ENCODE data around the gene SH3BP5L. TPM values are rescaled to one million over a fixed set of nuclear protein-coding genes. Genes with fewer than 3 reads are reported as not detected.

SH3BP5L gene
- total and polyA plus RNA-seq, 2 of the 4 experiments (the other 2 are of a cell fraction), result 23.3 to 35.9 TPM

- DNase-seq (no peak), ATAC-seq (ENCODE audit: low read depth) (no peak)
- Histone ChIP-seq H3K9ac (ENCODE audit: low read depth, low read length) (no peak overlapping the region), H3K14ac (replicated peaks; ENCODE audit: low read depth, low read length) (no peak overlapping the region), H4K5ac (ENCODE audit: low read depth, low read length) (no peak overlapping the region), H3K27me3 (ENCODE audit: control insufficient read depth, insufficient read depth, low read length) (no peaks in the 10 kb centered on the region), H3K36me3 (ENCODE audit: control insufficient read depth, insufficient read depth, low read length) (peaks cover 51% of the 10 kb centered on the region), H3K27ac (ENCODE audit: insufficient read depth, low read length) (no peak overlapping the region), H3K56ac (ENCODE audit: extremely low read depth, insufficient read depth, low read length) (no peak overlapping the region), H2BK5ac (ENCODE audit: low read depth, low read length, poor library complexity, severe bottlenecking) (no peak overlapping the region), H2BK120ac (ENCODE audit: low read depth, low read length) (no peak overlapping the region), H3K9me3 (ENCODE audit: control insufficient read depth, insufficient read depth, low read length) (no peaks in the 10 kb centered on the region), H2AK5ac (ENCODE audit: low read depth, low read length) (no peak overlapping the region), H3K4me2 (ENCODE audit: low read depth, low read length) (no peak overlapping the region), H4K20me1 (ENCODE audit: insufficient read depth, low read length) (peaks cover 21% of the 10 kb centered on the region), H3K18ac (ENCODE audit: low read depth, low read length) (no peak overlapping the region), H2BK20ac (ENCODE audit: low read depth, low read length) (no peak overlapping the region), H4K8ac (ENCODE audit: low read depth in 2 of 2, low read length in 2 of 2) (no peak overlapping the region), H2AK9ac (replicated peaks; ENCODE audit: low read depth, low read length, poor library complexity) (no peak overlapping the region), H3K23ac (ENCODE audit: low read depth, low read length) (no peak overlapping the region), H4K91ac (ENCODE audit: insufficient read depth, low read depth, low read length) (no peak overlapping the region), H3K4me1 (ENCODE audit: control insufficient read depth, insufficient read depth, low read length) (peaks cover 3% of the 10 kb centered on the region; the same call in 1 of the 2 replicates), H3K79me1 (ENCODE audit: low read depth in 1 of 2, low read length in 2 of 2) (peaks cover 19 to 49% of the 10 kb centered on the region in 2 experiments), H3K4me3 (ENCODE audit: insufficient read depth, low read depth, low read length) (no peak overlapping the region), H3K9me1 (ENCODE audit: insufficient read depth, low read length) (peaks cover 14% of the 10 kb centered on the region; the same call in 1 of the 2 replicates), H2AFZ (replicated peaks; ENCODE audit: low read length, poor library complexity) (no peak overlapping the region), H2BK15ac (ENCODE audit: low read depth, low read length) (no peak overlapping the region), H3K4ac (ENCODE audit: low read depth, low read length) (no peak overlapping the region)
- in situ Hi-C loops (cut with MboI; ENCODE audit: low sequenced_read_pairs), result no loop called here
- intact Hi-C loops (cut with micrococcal nuclease), result no loop called here
- dilution Hi-C loops (cut with HindIII; ENCODE audit: low sequenced_read_pairs, unreplicated experiment), result no loop called here
- BruUV-seq (replicated peaks), result no TSS peak
- TF ChIP-seq RAD21 (IDR thresholded peaks at IDR 0.05; ENCODE audit: low read length), result no peak
- no peak for TF ChIP-seq CHD1 (IDR thresholded peaks at IDR 0.05; ENCODE audit: low read depth, low read length)
- TF ChIP-seq NFE2L2 (IDR thresholded peaks at IDR 0.05; ENCODE audit: low read depth, low read length), result no peak
- no peak for TF ChIP-seq ELK1 (IDR thresholded peaks at IDR 0.05; ENCODE audit: borderline replicate concordance, low read depth, low read length)
- no peak for TF ChIP-seq POLR2A (IDR thresholded peaks at IDR 0.05; ENCODE audit: low read depth, low read length)
- no peak for TF ChIP-seq MXI1 (IDR thresholded peaks at IDR 0.05; ENCODE audit: borderline replicate concordance, low read depth, low read length)
- TF ChIP-seq CEBPB (IDR thresholded peaks at IDR 0.05; ENCODE audit: low read depth, low read length), result no peak
- ChIA-PET POLR2A (ENCODE audit: unreplicated experiment) (no interaction called here), CTCF (no interaction called here)
- no CpG with 5 or more reads among the region's 8 CpGs for WGBS, 2 experiments (ENCODE audit: extremely low coverage in 2 of 2, insufficient read length in 1 of 2)
Observed at GRCh38 chr1:248813546-248813945, 12.2 kb downstream of the SH3BP5L start.

Data from IMR-90 (cell line).